Effector CD4-positive, alpha-beta T cell (primary cell): ENCODE results near the gene DOK3.

Experiments
- DNase-seq: peaks from one replicate; pipeline ENCODE4 v3.0.0-alpha.2; 2020

Gene DOK3

DNA sequence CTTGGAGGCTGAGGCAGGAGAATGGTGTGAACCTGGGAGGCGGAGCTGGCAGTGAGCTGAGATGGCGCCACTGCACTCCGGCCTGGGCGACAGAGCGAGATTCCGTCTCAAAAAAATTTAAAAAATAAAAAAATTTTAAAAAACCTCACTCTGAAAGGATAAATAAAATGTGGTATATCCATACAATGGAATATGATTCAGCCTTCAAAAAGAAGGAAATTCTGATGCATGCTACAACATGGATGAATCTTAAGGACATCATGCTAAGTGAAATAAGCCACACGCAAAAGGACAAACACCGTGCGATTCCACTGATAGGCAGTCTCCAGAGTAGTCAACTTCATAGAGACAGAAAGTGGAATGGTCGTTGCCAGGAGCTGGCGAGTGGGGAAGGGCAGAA lies 44.6 kb downstream of the DOK3 start:
- no peak for DNase-seq

DNA sequence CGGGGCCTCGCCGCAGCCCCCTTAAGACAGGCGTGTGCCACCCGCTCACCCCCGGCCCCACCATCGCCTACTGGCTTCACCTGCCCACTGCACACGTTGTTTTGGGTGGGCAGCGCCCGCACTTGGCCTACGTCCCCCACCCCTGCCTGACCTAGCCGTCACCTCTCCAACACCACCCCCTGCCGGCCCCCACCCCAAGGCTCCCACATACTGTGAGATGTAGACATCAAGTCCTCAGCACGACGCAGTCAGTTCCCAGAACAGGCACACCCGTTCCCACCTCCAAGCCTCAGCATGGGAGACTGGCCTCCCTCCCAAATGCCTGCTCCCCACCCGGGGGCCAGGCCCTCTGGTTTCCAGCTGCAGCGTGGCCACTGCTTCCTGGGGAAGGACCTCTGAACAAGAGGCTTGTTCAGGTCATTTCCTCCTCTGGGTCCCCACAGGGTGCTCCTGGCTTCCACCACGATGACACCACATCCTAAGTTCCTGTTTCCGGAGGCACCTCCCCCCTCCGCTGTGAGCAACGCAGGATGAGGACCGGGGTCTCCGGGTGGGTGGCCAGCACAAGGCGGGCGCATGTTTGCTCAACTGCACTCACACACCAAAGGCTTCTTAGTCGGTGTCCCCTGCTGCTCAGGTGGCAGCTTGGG lies 47.5 kb downstream of the DOK3 start:
- DNase-seq, result no peak

DNA sequence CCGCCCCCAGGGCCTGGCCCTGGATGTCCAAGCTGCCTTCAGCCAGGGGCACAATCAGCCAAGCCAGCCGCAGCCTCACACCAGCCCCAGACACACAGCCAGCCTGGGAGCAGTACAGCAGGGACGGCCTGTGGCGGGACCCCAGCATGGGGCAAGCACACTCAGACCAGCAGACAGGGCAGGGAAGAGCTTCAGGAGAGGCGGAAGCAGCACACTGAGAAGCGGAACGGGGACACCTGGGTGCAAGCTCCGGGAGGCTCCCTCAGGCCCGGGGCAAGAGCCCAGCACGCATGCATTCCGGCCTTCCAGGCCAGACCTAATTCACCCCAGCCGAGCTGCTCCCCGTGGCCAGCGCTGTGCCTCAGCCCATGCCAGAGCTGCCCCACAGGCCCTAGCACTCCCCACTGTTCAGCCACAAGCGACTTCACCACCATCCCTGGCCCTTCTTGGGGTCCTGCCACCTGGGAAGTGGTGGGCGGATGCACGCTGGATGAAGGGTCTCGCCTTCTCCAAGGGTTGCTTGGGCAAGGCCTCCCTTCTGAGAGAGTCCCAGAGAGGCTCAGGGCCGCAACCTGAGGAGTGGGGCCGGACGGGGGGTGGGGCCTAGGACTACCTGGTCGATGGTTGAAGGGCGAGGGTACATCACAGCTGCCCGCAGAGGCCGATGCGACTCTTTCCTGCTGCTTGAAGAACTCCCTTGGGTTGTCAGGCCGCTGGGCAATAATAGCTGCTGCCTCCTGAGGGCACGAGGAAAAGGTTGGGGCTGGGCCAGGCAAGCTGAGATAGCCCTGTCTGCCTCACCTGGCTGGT lies 49.6 kb downstream of the DOK3 start:
- no peak for DNase-seq

DNA sequence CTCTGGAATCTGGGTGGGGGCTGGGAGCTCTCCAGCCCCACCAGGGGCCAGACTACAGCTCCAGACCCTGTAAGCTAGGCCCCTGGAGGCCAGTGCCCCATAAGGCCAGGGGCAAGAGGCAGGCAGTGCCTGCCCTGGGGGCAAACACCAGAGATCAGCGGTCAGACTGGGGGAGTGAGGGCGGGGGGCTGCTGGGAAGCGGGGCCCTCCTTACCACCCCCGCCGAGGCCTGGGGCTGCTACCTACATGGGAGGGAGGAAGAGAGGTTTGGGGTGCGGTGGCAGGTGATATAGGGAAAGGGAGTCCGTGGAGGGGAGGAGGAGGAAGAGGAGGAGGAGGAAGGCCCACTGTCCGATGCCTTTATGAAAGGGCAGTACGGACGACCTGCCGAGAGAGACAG lies 50.3 kb downstream of the DOK3 start:
- no peak for DNase-seq

DNA sequence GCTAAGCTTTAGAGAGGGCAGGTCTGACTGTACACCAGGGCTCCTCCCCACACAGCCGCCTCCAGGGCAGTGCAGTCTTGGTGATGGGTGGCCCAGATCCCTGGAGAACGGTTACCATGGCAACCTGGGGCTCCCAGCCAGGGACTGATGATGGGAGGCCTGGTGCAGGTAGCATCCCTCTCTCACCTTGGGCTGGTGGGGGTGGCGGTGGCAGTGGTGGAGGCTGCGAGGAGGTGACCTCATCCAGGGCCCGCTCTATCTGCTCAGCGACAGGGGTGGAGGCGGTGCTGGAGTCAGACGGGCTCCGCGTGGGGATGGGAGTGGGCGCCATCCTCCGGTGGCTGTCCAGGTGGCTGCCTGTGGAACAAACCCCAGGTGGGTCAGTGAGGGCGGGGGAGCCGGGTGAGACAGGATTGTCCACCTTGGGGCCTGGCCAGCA lies 50.7 kb downstream of the DOK3 start:
- DNase-seq, result no peak

DNA sequence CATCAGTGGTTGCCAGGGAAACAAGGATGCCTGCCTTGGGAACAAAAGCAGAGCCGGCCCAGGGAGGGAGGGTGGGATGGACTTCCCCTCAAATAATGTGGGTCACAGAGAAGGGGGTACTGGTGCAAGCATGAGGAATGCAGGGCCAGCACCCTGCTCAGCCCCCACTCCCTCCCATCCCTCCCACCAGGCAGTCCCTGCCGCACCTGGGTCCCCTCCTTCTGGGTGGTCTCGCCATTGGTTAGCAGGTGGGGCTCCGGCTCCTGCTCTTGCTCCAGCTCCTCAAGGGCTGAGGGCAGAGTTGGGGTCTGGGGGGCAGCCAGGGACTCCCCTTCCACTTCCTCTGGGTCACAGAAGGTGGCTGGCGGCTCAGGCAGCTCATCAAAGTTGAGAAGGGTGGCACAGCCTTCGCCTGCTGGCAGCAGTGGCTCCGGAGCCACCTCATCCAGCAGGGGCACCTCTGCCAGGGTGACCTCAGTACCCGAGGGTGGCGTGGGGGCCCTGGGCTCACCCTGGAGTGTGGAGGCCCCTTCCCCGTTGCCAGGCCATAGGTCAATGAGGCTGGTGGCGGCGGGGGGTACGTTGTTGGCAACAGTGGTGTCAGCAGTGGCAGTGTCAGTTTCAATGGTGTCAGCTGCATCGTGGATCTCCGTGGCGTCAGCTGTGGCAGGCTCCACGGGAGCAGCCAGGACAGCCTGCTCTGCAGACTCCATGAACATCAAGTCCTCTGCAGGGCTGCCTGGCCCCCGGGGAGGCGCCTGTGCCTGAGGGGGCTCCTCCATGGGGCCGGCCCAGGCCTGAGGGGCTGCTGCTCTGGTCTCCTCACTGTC lies 51.6 kb downstream of the DOK3 start:
- no peak for DNase-seq

DNA sequence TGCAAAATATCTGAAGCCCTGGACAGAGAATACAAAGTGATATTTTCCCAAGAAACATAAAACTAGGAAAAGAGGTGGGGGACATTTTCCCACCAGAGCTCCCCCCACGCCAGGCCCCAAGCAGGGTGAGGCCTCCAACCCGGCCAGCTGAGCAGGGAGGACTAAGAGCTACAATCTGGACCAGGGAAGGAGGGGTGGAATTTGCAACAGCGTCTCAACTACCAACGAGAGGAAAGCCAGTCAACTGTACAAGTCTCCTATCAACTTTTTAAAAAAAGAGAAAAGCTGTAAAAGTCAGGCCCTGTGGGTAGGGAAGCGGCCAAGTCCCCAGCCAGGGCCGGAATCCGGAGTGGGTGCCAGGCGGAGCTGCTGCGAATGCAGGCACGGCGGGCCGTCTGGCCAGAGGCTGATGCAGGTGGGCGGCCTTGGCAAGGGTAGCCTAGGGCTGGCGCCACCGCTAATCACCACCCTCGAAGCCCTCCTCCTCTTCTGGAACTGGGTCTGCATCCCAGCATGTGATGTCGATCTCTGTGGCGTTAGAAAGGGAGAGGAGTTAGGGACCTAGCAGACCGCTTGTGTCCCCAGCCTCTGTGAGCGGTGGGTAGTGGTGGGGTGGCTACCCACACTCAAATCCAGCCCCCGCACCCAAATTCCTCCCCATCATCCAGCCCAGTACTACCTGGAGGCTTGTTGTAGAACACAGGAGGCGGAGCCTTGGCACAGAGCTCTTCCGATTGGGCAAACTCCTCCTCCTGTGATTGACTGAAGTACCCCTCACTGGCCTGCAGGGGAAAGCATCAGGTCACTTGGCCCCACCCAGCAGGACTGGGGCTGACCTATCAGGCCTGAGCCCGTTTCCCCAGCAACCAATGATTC lies 52.4 kb downstream of the DOK3 start:
- no peak for DNase-seq

DNA sequence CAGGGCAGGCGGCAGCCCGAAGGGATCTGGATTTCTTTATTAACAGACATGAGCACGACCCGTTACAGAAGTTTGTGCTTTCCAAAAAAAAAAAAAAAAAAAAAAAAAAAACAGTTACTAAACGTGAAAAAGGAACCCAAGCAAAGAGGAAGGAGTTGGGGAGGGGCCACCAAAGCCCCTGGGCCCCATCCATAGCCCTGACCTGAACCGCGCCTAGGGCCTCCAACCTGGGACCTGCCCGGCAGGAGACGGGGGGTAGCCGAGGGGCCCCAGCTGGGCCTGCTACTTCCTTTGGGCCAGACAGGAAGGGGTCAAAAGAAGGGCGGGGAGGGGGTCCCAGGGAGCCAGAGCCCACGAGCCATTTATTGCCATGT lies 53.0 kb downstream of the DOK3 start:
- no peak for DNase-seq

DNA sequence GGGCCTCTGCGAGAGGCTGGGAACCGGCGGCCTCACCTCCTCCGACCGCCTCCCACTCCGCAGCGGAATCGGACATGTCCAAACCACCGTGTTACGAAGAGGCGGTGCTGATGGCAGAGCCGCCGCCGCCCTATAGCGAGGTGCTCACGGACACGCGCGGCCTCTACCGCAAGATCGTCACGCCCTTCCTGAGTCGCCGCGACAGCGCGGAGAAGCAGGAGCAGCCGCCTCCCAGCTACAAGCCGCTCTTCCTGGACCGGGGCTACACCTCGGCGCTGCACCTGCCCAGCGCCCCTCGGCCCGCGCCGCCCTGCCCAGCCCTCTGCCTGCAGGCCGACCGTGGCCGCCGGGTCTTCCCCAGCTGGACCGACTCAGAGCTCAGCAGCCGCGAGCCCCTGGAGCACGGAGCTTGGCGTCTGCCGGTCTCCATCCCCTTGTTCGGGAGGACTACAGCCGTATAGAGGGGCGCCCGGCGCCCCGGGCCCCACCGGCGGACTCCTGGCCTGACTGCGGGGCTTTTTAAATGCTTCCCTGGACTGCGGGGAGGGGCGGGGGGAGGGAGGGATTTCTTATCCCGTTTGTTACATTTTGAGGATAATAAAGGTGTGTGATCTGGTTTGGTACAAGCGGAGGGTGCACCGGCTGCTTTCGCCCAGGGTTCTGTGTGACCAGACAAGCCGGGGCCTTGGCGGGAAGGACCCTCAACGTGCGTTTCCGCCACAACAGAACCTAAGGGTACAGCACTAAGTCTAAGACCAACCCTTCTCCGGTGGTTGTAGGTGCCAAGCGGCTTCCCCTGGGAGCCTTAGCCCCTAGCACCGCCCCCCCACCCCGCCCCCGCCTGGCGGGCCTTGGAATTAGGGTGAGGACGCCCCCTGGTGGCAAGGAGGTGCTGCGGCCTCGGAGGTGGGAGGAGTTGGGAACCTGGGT lies 53.7 kb downstream of the DOK3 start:
- DNase-seq, result peak; percentile 95

DNA sequence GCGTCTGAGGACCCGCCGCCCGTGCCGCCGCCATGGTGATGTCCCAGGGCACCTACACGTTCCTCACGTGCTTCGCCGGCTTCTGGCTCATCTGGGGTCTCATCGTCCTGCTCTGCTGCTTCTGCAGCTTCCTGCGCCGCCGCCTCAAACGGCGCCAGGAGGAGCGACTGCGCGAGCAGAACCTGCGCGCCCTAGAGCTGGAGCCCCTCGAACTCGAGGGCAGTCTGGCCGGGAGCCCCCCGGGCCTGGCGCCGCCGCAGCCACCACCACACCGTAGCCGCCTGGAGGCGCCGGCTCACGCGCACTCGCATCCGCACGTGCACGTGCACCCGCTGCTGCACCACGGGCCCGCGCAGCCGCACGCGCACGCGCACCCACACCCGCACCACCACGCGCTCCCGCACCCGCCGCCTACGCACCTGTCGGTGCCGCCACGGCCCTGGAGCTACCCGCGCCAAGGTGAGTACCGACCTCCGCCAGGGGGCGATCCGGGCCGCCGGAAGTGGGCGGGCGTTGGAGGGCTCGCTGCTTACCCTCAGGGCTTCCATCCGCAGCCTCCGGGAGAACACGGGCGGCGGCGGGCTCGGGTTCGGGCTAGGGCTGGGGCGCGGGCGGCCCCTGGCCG lies 54.5 kb downstream of the DOK3 start:
- DNase-seq, result peak; percentile 88

DNA sequence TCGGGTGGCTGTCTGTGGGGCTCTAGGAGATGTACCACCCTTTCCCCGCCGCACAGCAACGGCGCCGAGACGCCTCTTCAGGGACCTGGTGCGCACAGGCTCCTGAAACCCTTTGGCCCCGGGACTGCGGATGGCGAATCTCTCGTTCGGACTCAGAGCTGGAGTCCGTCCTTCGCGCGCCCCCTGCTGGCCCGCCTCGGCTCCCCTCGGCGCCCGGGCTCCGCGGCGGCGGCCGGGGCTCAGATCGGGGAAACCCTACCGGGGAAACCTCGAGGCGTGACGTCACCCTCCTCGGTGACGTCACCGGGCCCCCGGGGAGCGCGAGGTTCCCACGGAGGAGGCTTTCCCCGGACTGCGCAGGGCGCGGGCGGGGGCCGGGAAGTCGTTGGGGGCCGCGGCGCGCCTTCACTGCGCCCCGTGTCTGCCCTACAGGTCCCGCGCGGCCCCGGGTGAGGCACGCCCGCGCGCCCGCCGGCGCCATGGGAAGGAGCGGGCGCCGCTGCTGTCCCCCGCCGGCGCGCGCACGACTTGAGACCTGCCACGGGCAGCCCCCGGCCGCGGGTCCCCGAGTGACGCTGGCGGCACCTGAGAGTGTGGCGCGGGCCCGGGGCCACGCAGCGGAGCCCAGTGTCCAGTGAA lies 55.1 kb downstream of the DOK3 start:
- DNase-seq, result peak; percentile 95

DNA sequence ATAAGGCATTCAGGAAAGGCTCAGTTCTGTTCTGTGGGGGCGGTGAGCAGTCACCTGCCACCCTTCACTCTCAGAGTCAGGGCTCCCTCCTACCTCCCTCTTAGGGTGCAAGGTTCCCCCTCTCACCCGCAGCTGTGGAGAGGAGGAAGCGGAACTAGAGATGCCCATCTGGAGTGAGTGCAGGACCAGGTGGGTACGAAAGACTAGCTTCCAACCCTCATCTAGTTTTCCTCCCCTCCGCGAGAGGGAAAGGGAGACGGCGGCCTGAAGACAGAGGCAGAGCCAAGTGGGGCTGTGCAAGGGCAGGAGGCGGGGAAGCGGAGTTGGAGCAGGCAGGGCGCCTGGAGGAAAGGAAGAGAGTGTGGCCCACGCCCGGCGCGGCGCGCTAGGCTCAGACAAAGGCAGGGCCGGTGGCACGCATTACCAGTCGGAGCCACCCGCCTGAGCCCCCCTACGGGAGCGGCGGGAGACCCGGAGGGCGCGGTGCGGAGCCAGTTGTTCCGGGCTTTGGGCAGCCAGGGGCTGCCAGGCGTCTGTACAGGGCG lies 55.7 kb downstream of the DOK3 start:
- DNase-seq, result no peak

DNA sequence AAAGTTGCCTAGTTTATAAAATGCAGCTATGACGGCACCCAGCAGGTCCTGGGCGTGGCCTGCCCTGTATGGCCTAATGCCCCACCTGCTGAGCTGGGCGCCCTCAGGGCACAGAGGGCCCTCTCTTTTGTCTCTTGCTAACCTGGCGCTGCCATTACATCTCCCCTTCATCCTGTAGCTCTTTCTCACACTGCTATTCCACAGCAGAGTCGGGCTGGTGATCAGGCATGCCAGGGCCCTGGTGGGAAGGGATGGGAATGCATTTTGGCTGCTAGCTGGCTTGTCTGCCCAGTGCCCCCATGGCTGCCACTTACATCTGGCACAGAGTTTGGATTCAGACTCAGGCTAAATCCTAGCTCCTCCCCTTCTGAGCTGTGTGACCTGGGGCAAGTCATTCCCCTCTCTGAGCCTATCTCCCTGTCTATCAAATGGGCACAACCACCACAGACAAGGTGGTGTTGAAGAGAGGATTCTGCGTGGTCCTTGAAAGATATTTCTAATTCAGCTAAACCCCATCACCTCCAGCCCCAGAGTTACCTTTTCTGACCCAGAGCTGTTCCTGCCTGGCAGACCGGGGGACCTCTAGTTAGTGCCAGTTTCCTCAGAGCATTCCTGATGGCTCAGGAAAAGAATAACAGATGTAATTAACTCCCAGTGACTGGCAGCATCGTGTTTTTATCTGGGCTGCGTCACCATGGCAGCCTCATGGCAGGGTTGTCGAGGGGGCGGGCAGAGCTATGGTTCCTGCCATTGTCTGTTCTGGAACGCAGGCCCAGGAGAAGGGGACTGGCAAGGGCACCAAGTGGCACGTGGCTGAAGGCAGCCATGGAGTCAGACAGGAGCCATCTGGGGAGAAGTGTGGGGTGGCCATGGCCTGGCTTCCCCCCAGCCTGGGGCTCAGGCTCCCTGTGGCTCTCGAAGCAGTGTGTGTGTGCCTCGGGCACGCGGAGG lies 56.7 kb downstream of the DOK3 start:
- DNase-seq, result no peak
